ENCODE results near the gene MYL7. TPM values are rescaled to one million over a fixed set of nuclear protein-coding genes. Genes with fewer than 3 reads are reported as not detected.
A peak's percentile ranks its signal among the peaks of the same experiment; 100 is the strongest.

MYL7 gene
- total RNA-seq, 2 donors from 2014 or later: not detected

DNA sequence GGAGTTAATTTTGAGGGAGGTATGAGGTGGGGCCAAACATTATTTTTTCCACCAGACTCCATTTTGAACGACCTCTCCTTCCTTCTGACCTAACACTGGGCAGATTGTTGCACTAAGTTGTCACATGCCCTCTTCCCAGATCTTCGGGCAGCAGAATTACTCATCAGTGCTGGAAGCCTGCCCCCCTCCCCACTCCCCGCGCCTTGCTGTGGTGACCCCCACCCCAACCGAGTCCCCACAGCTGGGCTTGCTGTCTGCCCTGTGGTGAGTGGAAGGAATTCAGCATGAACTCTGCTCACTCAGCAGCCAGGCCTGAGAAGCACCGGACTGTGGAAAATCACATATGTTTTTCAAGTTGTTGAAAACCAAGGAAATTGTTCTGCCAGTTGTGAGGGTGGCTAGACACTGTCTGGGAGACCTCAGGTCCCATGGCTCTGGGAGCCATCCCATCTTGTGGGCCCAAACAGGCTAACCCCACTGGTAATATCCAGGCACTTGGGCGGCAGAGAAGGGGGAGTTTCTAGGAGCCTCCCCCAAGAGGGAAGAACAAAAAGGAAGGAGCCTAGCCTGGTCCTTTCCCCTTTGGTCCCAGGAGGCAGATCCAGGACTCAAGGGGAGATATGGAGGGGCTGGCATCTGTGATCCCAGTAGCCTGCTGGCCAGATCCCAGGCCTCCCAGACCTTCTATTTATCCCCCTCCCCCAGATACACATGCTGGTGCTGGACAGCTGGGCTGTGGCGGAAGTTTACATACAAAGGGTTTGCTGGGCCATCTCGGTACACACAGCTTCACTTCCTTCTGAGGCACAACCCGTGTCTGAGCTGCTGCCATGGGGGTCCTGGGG lies 40.5 kb downstream of the MYL7 start:
- no peak overlapping the region for H3K4me3 Mint-ChIP-seq
- no peak overlapping the region for H3K27ac Mint-ChIP-seq
- peaks cover 6% of the 10 kb centered on the region for H3K4me1 Mint-ChIP-seq

GRCh38 chr7:44099669-44100068 lies 41.5 kb downstream of the MYL7 start:
- H3K4me1 Mint-ChIP-seq: peaks cover 6% of the 10 kb centered on the region
- no peak overlapping the region for H3K4me3 Mint-ChIP-seq
- ATAC-seq (replicated peaks): no peak
- H3K36me3 Mint-ChIP-seq (ENCODE audit: low read depth): no peaks in the 10 kb centered on the region
- no peaks in the 10 kb centered on the region for H3K9me3 Mint-ChIP-seq
- H3K27me3 Mint-ChIP-seq: peaks cover 6% of the 10 kb centered on the region
- H3K27ac Mint-ChIP-seq: no peak overlapping the region

More for the DNA sequence above, 40.5 kb downstream of the MYL7 start:
- peaks cover 11% of the 10 kb centered on the region for H3K27me3 Mint-ChIP-seq
- ATAC-seq (replicated peaks): no peak
- no peaks in the 10 kb centered on the region for H3K9me3 Mint-ChIP-seq
- no peaks in the 10 kb centered on the region for H3K36me3 Mint-ChIP-seq (ENCODE audit: low read depth)

DNA sequence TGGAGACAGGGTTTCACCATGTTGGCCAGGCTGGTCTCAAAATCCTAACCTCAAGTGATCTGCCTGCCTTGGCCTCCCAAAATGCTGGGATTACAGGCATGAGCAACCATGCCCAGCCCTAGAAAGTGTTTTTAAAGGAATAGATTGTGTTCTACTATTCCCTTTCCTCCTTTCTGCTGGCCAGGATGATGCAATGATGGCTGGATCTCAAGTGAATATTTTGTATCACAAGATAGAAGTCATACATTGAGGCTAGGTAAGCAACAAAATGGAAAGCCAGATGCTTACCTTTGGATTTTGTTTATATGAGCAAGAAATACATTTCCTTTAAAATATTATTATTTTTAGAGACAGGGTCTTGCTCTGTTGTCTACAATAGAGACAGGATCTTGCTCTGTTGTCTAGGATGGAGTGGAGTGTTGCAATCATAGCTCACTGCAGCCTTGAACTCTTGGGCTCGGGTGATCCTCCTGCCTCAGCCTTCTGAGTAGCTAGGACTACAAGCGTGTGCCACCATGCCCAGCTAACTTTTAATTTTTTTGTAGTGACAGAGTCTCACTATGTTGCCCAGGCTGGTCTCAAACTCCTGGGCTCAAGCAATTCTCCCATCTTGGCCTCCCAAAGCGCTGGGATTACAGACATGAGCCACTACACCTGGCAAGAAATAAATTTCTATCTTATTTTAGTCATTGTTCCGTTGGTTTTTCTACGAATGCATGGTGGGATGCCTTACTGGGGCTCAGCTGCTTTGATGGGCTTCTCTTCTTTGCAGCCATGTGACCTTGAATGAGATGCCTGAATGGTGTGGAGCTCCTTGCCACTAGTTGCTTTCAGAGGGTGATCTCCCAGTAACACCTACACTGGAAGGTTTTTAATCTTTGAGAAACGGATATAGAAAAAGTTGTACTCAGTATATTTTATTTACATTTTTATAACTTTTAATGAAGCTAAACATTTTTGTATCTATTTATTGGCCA lies 42.8 kb downstream of the MYL7 start:
- no peaks in the 10 kb centered on the region for H3K9me3 Mint-ChIP-seq
- ATAC-seq (replicated peaks): no peak
- peaks cover 6% of the 10 kb centered on the region for H3K4me1 Mint-ChIP-seq
- H3K36me3 Mint-ChIP-seq (ENCODE audit: low read depth): no peaks in the 10 kb centered on the region
- H3K4me3 Mint-ChIP-seq: no peak overlapping the region
- H3K27ac Mint-ChIP-seq: peak overlapping the region; percentile 45
- H3K27me3 Mint-ChIP-seq: peaks cover 4% of the 10 kb centered on the region

- peak; percentile 71 for ATAC-seq (replicated peaks)
- Mint-ChIP-seq H3K9me3 (no peaks in the 10 kb centered on the region), H3K27me3 (no peaks in the 10 kb centered on the region), H3K4me1 (peaks cover 6% of the 10 kb centered on the region), H3K36me3 (ENCODE audit: low read depth) (no peaks in the 10 kb centered on the region), H3K4me3 (no peak overlapping the region), H3K27ac (peak overlapping the region; percentile 45)
Observed at GRCh38 chr7:44097064-44097932, 43.8 kb downstream of the MYL7 start.

DNA sequence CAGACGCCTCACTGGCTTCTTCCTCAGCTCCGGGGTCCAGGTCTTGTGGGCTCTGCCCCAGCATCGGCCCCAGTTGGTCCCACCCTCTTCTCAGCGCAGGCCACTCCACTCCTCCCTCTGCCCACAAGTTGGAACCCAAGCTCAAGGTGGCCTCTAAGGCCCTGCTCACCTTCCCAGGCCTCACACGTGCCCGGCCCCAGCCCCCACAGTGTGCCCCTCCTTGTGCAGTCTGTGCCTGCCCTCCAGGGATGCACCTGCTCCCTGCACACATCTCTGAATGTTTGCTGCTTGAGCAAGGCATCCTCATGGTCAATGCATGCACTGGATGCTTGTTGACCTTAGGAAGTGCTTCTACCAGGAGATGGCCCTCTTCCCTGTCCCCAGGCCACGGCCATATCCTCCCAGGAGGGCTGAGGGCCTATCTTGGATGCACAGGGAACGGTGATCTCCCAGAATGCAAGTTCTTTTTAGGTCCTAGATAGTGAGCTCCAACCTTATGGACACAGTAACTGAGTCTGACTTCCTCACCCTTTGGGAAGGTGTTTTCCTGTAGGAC lies 44.7 kb downstream of the MYL7 start:
- Mint-ChIP-seq H3K27ac (peak overlapping the region; percentile 45), H3K4me1 (peaks cover 6% of the 10 kb centered on the region), H3K36me3 (ENCODE audit: low read depth) (no peaks in the 10 kb centered on the region), H3K4me3 (no peak overlapping the region), H3K9me3 (no peaks in the 10 kb centered on the region), H3K27me3 (no peaks in the 10 kb centered on the region)
- no peak for ATAC-seq (replicated peaks)

GRCh38 chr7:44095781-44096180 lies 45.4 kb downstream of the MYL7 start:
- Mint-ChIP-seq H3K36me3 (ENCODE audit: low read depth) (no peaks in the 10 kb centered on the region), H3K9me3 (no peaks in the 10 kb centered on the region), H3K4me1 (peaks cover 6% of the 10 kb centered on the region), H3K27ac (no peak overlapping the region), H3K27me3 (no peaks in the 10 kb centered on the region), H3K4me3 (no peak overlapping the region)
- no peak for ATAC-seq (replicated peaks)

- H3K4me1 Mint-ChIP-seq: peaks cover 6% of the 10 kb centered on the region
- H3K9me3 Mint-ChIP-seq: no peaks in the 10 kb centered on the region
- H3K4me3 Mint-ChIP-seq: no peak overlapping the region
- H3K27ac Mint-ChIP-seq: no peak overlapping the region
- no peak for ATAC-seq (replicated peaks)
- no peaks in the 10 kb centered on the region for H3K36me3 Mint-ChIP-seq (ENCODE audit: low read depth)
- no peaks in the 10 kb centered on the region for H3K27me3 Mint-ChIP-seq
Observed at GRCh38 chr7:44094883-44095592, 46.1 kb downstream of the MYL7 start.

DNA sequence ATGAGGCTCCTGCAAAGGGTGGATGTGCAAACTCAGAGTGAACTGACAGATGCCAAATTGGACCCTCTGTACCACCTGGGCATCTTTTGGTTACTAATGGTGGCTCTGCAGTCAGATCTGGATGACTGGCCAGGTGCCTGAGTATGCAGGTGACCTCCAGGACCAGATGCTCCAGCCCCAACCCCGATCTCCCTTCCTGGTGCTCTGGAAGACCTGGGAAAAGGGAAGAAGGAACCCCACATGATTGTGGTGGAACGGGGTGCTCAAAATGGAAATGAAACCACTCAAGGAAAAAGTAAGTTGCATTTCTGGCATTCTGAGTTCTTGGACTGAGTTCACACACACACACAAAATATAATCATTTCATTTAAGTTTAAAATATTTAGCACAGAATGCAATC lies 46.8 kb downstream of the MYL7 start:
- no peaks in the 10 kb centered on the region for H3K27me3 Mint-ChIP-seq
- no peak for ATAC-seq (replicated peaks)
- no peaks in the 10 kb centered on the region for H3K9me3 Mint-ChIP-seq
- H3K36me3 Mint-ChIP-seq (ENCODE audit: low read depth): no peaks in the 10 kb centered on the region
- H3K4me3 Mint-ChIP-seq: no peak overlapping the region
- peaks cover 6% of the 10 kb centered on the region for H3K4me1 Mint-ChIP-seq
- H3K27ac Mint-ChIP-seq: no peak overlapping the region

DNA sequence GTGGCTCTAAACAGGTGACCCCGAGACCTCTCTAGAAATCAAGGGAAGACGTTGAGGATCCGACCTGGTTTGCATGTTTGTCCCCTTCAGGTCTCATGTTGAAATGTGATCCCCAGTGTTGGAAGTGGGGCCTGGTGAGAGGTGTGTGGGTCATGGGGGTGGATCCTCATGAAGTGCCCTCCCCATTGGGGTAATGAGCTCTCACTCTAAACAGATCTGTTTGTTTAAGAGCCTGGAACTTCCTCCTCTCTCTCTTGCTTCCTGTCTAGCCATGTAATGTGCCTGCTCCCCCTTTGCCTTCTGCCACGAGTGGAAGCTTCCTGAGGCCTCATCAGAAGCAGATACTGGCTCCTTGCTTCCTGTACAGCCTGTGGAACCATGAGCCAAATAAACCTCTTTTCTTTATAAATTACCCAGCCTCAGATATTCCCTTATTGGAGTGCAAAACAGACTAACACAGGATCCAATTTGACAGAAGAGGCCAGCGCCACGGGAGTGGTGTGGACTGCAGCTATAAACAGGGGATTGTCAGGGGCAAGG lies 48.0 kb downstream of the MYL7 start:
- H3K36me3 Mint-ChIP-seq (ENCODE audit: low read depth): no peaks in the 10 kb centered on the region
- H3K4me3 Mint-ChIP-seq: no peak overlapping the region
- H3K27ac Mint-ChIP-seq: no peak overlapping the region
- no peak for ATAC-seq (replicated peaks)
- peaks cover 6% of the 10 kb centered on the region for H3K4me1 Mint-ChIP-seq
- H3K9me3 Mint-ChIP-seq: no peaks in the 10 kb centered on the region
- H3K27me3 Mint-ChIP-seq: no peaks in the 10 kb centered on the region

Other genes starting within 250 kb of the MYL7 start
- 10 to 100 TPM; 19.0 to 27.5 TPM for gene URGCP, start 234.7 kb downstream of the MYL7 start, total RNA-seq
- 1 to 10 TPM; 3.0 to 8.3 TPM for gene UBE2D4, start 214.9 kb downstream of the MYL7 start, total RNA-seq
- not detected for gene SPDYE1, start 143.4 kb downstream of the MYL7 start, total RNA-seq
- 100 to 1,000 TPM in 1 of 2 donors, 10 to 100 TPM in 1; 93.8 to 137 TPM for gene DBNL, start 96.6 kb downstream of the MYL7 start, total RNA-seq
- gene PGAM2, start 75.8 kb downstream of the MYL7 start, total RNA-seq: 1 to 10 TPM in 1 of 2 donors, not detected in 1; 2.4 TPM
- 10 to 100 TPM; 27.8 to 33.9 TPM for gene POLM, start 58.8 kb downstream of the MYL7 start, total RNA-seq
- 1 to 10 TPM; 1.2 to 5.3 TPM for gene AEBP1, start 37.0 kb downstream of the MYL7 start, total RNA-seq
- gene POLD2, start 17.8 kb downstream of the MYL7 start, total RNA-seq: 100 to 1,000 TPM; 114 to 181 TPM
- 1 to 10 TPM in 1 of 2 donors, under 1 TPM in 1; 0.58 to 1.2 TPM for gene GCK, start 48.1 kb upstream of the MYL7 start, total RNA-seq
- 10 to 100 TPM; 34.4 to 66.8 TPM for gene YKT6, start 59.6 kb upstream of the MYL7 start, total RNA-seq
- 1 to 10 TPM; 1.0 to 1.7 TPM for gene CAMK2B, start 184.3 kb upstream of the MYL7 start, total RNA-seq